Naive thymus-derived CD8-positive, alpha-beta T cell (primary cell): ENCODE data around the gene LIG3. TPM values are rescaled to one million over a fixed set of nuclear protein-coding genes. Genes with fewer than 3 reads are reported as not detected.

ENCODE experiments used
- polyA plus RNA-seq, 3 donors: library from polyadenylated mRNA; unstranded; fragments of 300-500 nt; fragmentation: Illumina TruSeq; gene quantifications; one replicate each; pipeline ENCODE4 v1.2.3, GENCODE V29; 2021
- total RNA-seq, 8 experiments: library from RNA in 2 of 8; stranded (reverse) in 2 of 8; gene quantifications; one replicate each; pipeline ENCODE4 v1.2.3 and lab custom pipeline; 2021 to 2026

The LIG3 gene
- total and polyA plus RNA-seq, 5 experiments from 2014 or later: 12.2 to 51.7 (median 15.2) TPM

Other genes starting within 250 kb of the LIG3 start
- 1 to 10 TPM; 3.9 to 4.0 TPM for gene CCT6B, start 19.1 kb upstream of the LIG3 start, total RNA-seq
- gene CCT6B, start 19.1 kb upstream of the LIG3 start, polyA plus RNA-seq: 1 to 10 TPM in 2 of 3 donors, under 1 TPM in 1; 0.35 to 2.4 (median 1.3) TPM
- 10 to 100 TPM; 48.0 to 55.6 TPM for gene ZNF830, start 19.0 kb upstream of the LIG3 start, total RNA-seq
- gene ZNF830, start 19.0 kb upstream of the LIG3 start, polyA plus RNA-seq: 10 to 100 TPM; 17.4 to 27.6 (median 18.7) TPM
- 10 to 100 TPM; 69.1 to 70.1 TPM for gene RFFL, start 83.2 kb downstream of the LIG3 start, total RNA-seq
- 10 to 100 TPM; 30.8 to 39.7 (median 31.9) TPM for gene RFFL, start 83.2 kb downstream of the LIG3 start, polyA plus RNA-seq
- 10 to 100 TPM; 23.5 to 28.7 TPM for gene RAD51D, start 139.3 kb downstream of the LIG3 start, total RNA-seq
- gene RAD51D, start 139.3 kb downstream of the LIG3 start, polyA plus RNA-seq: 10 to 100 TPM in 1 of 3 donors, 1 to 10 TPM in 2; 6.5 to 13.6 (median 8.4) TPM
- not detected for gene FNDC8, start 141.1 kb downstream of the LIG3 start, total RNA-seq
- gene FNDC8, start 141.1 kb downstream of the LIG3 start, polyA plus RNA-seq: not detected
- gene NLE1, start 161.8 kb downstream of the LIG3 start, total RNA-seq: 10 to 100 TPM; 16.7 to 21.7 TPM
- gene NLE1, start 161.8 kb downstream of the LIG3 start, polyA plus RNA-seq: 1 to 10 TPM; 4.6 to 6.4 (median 5.3) TPM
- under 1 TPM; 0.36 TPM for gene UNC45B, start 167.3 kb downstream of the LIG3 start, total RNA-seq
- gene UNC45B, start 167.3 kb downstream of the LIG3 start, polyA plus RNA-seq: under 1 TPM; 0.15 to 0.59 (median 0.28) TPM
- under 1 TPM in 1 of 2 experiments, not detected in 1; 0.33 TPM for gene SLC35G3, start 213.9 kb downstream of the LIG3 start, total RNA-seq
- gene SLC35G3, start 213.9 kb downstream of the LIG3 start, polyA plus RNA-seq: under 1 TPM; 0.15 to 0.47 (median 0.18) TPM